Adrenal gland (tissue), 12 donors: ENCODE measurements around the gene LARGE1. TPM values are rescaled to one million over a fixed set of nuclear protein-coding genes. Genes with fewer than 3 reads are reported as not detected.

Experiments used
- DNase-seq, 7 donors: peaks; one replicate each; pipeline ENCODE4 v3.0.0-alpha.2; 2019 to 2020
- H3K27ac ChIP-seq, 5 donors: fragments of 200-600 bp; sonication (generic) in 4 of 5; 1 replicate in 3 of 5; 2 replicates in 2 of 5; pipeline versions ENCODE4 v1.5.1 to v1.8.0; 2016 to 2020; ENCODE audit warnings: mild to moderate bottlenecking in 1 of 5
- H3K27me3 ChIP-seq: fragments of 200-600 bp; 2 replicates; pipeline ENCODE4 v1.8.0; 2021
- H3K36me3 ChIP-seq, 2 donors: fragments of 200-600 bp; replicated peaks in 1 of 2; 1 replicate in 1 of 2; 2 replicates in 1 of 2; pipeline versions ENCODE4 v1.5.1 to v1.8.0; 2018 to 2022
- H3K4me1 ChIP-seq, 2 donors: fragments of 200-600 bp; replicated peaks in 1 of 2; 1 replicate in 1 of 2; 2 replicates in 1 of 2; pipeline versions ENCODE4 v1.5.1 to v1.8.0; 2018 to 2021
- H3K4me3 ChIP-seq, 4 donors: fragments of 200-600 bp; sonication (generic) in 3 of 4; one replicate each; pipeline ENCODE4 v1.5.1; 2016 to 2018
- H3K9me3 ChIP-seq, 3 donors: fragments of 200-600 bp; sonication (generic) in 1 of 3; replicated peaks in 1 of 3; 1 replicate in 2 of 3; 2 replicates in 1 of 3; pipeline versions ENCODE4 v1.5.1 to v1.8.0; 2016 to 2021
- CTCF ChIP-seq, 6 experiments: fragments of 450-650 bp in 4 of 6; fragments of 200-600 bp in 2 of 6; sonication (generic) in 1 of 6; IDR thresholded peaks; 1 replicate in 5 of 6; 2 replicates in 1 of 6; pipeline versions ENCODE4 v1.5.1 to v1.8.0; 2016 to 2021; ENCODE audit warnings: antibody characterized with exemption in 6 of 6, mild to moderate bottlenecking in 2 of 6, moderate library complexity in 1 of 6
- POLR2A ChIP-seq, 2 donors: fragments of 450-650 bp; IDR thresholded peaks; one replicate each; pipeline ENCODE4 v1.6.1; 2017; ENCODE audit warnings: antibody characterized with exemption in 2 of 2, mild to moderate bottlenecking in 2 of 2, moderate library complexity in 1 of 2
- WGBS, 4 donors: extraction: QIAGEN DNeasy Blood & Tissue Kit in 2 of 4; methylation state at CpG; one replicate each; pipeline versions ENCODE4 v1.1.5 to v1.1.7; 2013 to 2017; 5-methylcytosine and 5-hydroxymethylcytosine counted together
- intact Hi-C, 2 donors: fragments of 100-400 bp; cut with DNase I; formaldehyde crosslinking; loops; one replicate each; pipeline versions ENCODE4 v1.14.1 to v1.15.0; 2022 to 2023
- polyA plus RNA-seq, 3 donors: library from polyadenylated mRNA; stranded (reverse); fragments of 200-250 nt in 2 of 3; fragments of 350-450 nt in 1 of 3; fragmentation: Illumina TruSeq in 1 of 3; extraction: RNeasy Lipid Tissue Mini Kit (QIAGEN cat#74804) in 1 of 3; gene quantifications; one replicate each; pipeline ENCODE4 v1.2.3, GENCODE V29; 2013 to 2014
- total RNA-seq, 9 donors: library from RNA; depleted of rRNA in 4 of 9; stranded (reverse); fragments of >200 nt in 4 of 9; fragments of 120-200 nt in 1 of 9; fragmentation: NEBNext Ultra II Directional in 1 of 9; extraction: Animal tissue kit (Norgen Biotek cat#: 25700) in 1 of 9; gene quantifications; one replicate each; pipeline versions ENCODE4 v1.1.0 to v1.2.4, GENCODE V29; 2013 to 2023
- donor health status: healthy with polysubstance abuse.
- donor health status: Bipolar disorder and iron deficiency.
- donor health status: DM: yes; HTN: yes; CAD: no.
- donor health status: DM: no; HTN: no; CAD: no.
- donor health status: DM: no; HTN: no; CAD: no.
- donor health status: DM: yes; HTN: yes; CAD: no.

The LARGE1 gene
- total and polyA plus RNA-seq, 12 donors = 3.4 to 67.6 (median 30.6) TPM

- Histone ChIP-seq H3K4me1 (no peaks in the 10 kb centered on the region), H3K27me3 (no peaks in the 10 kb centered on the region), H3K27ac (no peak overlapping the region), H3K36me3 (no peaks in the 10 kb centered on the region), H3K9me3 (no peaks in the 10 kb centered on the region), H3K4me3 (no peak overlapping the region)
- 89 to 98% (median 94%) methylated on average over 5 of the region's 5 CpGs for WGBS, 4 donors
- TF ChIP-seq POLR2A (IDR thresholded peaks at IDR 0.05) (no peak), CTCF (IDR thresholded peaks at IDR 0.05) (no peak)
- intact Hi-C loops = no loop called here
- DNase-seq = no peak
Observed at GRCh38 chr22:33496112-33496511, 424.2 kb downstream of the LARGE1 start.

GRCh38 chr22:33493476-33494205 is 426.6 kb downstream of the LARGE1 start:
- Histone ChIP-seq H3K36me3 (no peaks in the 10 kb centered on the region), H3K9me3 (no peaks in the 10 kb centered on the region), H3K4me3 (no peak overlapping the region), H3K4me1 (no peaks in the 10 kb centered on the region), H3K27ac (no peak overlapping the region), H3K27me3 (no peaks in the 10 kb centered on the region)
- intact Hi-C loops = no loop called here
- 75 to 80% (median 77%) methylated on average over 4 of the region's 4 CpGs for WGBS, 4 donors
- no peak for DNase-seq
- TF ChIP-seq POLR2A (IDR thresholded peaks at IDR 0.05) (no peak), CTCF (IDR thresholded peaks at IDR 0.05) (no peak)

GRCh38 chr22:33492210-33492651 is 428.0 kb downstream of the LARGE1 start:
- WGBS, 4 donors = 38 to 62% (median 46%) methylated on average over 4 of the region's 4 CpGs

More at GRCh38 chr22:33492210-33492651, 428.0 kb downstream of the LARGE1 start:
- intact Hi-C loops = no loop called here
- peak overlapping the region in 1 of 4 donors; percentile 37 for H3K4me3 ChIP-seq
- no peaks in the 10 kb centered on the region for H3K9me3 ChIP-seq
- H3K36me3 ChIP-seq = no peaks in the 10 kb centered on the region
- H3K4me1 ChIP-seq = peaks cover 0 to 3% of the 10 kb centered on the region in 2 donors
- TF ChIP-seq CTCF (IDR thresholded peaks at IDR 0.05) = no peak
- no peak for TF ChIP-seq POLR2A (IDR thresholded peaks at IDR 0.05)
- peak overlapping the region in 1 of 5 donors; percentile 47 for H3K27ac ChIP-seq
- H3K27me3 ChIP-seq = no peaks in the 10 kb centered on the region
- no peak for DNase-seq
